GM19035 (cell line): ENCODE measurements around the gene AP1AR.
"Not testable (repeated sequence)": the region's sequence is repeated elsewhere in the genome, so short reads cannot be mapped to it uniquely, and the experiment has no call there.

Source experiments
- ATAC-seq: cut with Tn5 transposase; IDR thresholded peaks from one replicate; pipeline ENCODE4 v1.9.1; 2021; ENCODE audit not compliant: unreplicated experiment

AP1AR gene

DNA sequence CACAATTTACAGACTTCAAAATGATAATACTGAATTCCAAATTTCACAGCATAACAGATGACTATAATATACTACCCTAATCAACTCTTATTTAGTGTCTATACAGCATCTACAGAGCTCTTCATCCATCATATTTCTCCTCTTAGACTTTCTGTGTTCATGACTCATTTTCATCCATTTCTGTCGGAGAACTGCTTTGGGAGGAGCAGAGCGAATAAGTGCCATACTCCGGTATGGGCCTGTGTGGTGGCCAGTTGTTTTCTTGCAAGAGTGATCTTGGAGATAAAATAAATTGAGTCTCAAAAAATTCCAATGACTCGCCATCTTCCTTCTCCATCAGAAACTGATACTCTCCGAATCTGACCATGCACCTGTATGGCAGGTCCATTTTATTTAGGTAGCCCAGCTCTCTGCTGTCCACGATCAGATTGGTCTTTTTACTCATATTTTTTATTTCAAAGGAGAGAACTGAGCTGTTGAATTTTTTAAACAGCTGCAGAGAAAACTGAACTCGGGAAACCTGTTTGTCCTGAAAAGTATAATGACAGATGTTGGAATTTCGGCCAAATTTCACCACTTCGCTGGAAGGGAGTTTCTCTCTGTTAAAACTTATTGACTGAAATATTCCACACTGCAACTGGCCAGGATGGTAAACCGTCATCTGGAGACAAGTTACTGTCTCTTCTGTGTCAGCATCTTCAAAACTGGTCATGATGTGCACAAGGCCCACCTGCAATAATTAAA, 46.3 kb downstream of the AP1AR start:
- no peak for ATAC-seq

DNA sequence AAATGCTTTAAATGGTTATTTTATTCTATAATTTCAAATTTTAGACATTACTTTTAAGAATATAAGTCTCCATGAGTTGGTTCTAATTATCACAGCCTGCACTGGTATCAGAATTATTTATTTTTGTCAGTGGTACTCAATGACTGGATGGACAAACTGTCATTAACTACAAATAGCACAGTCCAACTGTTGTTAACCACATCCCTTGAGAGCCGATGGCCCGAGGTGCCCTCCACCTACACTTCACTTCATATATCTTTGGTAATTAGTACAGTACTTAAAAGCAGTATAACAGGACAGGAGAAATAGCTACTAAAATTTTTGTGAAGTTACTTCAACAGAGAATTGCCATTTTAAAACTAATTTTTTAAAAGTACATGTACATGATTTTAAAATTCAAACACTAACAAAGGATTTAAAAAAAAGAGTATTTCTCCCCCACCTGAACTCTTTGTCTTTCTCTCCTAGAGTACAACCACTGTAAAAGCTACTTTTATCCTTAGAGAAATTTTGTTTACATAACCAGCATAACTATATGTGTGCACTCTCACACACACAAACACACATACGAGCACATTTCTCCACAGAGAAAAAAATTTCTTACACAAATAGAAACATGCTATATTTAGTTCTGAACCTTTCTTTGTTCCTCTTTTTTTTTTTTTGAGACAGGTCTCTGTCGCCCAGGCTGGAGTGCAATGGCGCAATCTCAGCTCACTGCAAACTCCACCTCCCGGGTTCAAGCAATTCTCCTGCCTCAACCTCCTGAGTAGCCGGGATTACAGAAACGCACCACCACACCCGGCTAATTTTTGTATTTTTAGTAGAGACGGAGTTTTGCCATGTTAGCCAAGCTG, 47.7 kb downstream of the AP1AR start:
- peak; percentile 64 for ATAC-seq

- peak; percentile 26 for ATAC-seq
Observed at GRCh38 chr4:112279882-112280315, 48.3 kb downstream of the AP1AR start.

DNA sequence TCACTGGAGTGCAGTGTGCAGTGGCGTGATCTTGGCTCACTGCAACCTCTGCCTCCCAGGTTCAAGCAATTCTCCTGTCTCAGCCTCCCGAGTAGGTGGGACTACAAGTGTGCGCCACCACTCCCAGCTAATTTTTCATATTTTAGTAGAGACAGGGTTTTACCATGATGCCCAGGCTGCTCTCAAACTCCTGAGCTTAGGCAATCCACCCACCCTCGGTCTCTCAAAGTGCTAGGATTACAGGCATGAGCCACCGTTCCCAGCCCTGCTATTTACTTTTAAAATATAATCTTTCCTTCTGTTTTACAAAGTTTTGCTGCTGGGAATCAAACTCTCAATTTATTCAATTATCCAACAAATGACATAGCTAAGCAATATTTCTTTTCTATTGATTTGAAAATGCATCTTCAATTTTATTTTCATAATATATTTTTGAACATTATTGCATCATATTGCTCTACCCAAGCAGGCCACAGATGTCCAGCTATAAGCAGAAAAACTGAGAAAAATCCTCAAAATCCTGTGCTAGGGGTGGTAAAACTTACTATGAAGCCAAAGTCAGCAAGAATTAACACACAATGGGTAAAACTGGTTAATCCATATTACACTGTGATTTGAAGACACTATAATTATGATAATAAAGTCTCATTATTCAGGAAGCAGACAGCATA, 48.9 kb downstream of the AP1AR start:
- no peak for ATAC-seq

GRCh38 chr4:112281895-112282398, 50.4 kb downstream of the AP1AR start:
- not testable (repeated sequence) for ATAC-seq

- ATAC-seq = no peak
Observed at GRCh38 chr4:112282860-112283667, 51.5 kb downstream of the AP1AR start.

GRCh38 chr4:112284166-112284565, 52.6 kb downstream of the AP1AR start:
- ATAC-seq = no peak

- no peak for ATAC-seq
Observed at GRCh38 chr4:112284662-112285411, 53.2 kb downstream of the AP1AR start.

- ATAC-seq = peak; percentile 17
Observed at GRCh38 chr4:112287258-112287989, 55.8 kb downstream of the AP1AR start.

DNA sequence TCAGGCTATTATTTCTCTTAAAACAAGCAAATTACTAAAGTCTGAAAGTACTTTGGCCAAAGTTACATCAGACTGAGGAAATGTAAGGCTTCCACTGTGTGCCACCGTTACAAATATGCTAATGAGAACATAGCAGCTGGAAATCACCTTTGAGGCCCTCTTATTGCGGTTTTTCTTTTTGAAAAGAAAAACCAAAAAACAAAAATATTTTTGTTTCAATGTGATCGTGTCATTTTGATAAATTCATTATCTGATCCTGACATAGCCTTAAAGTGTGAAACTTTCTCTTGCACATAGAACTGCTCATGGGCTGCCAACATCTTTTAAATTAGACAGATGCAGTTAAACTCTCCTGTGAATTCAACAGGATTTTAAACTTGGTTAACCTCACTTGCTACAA, 56.9 kb downstream of the AP1AR start:
- peak; percentile 32 for ATAC-seq

- no peak for ATAC-seq
Observed at GRCh38 chr4:112289407-112290253, 58.0 kb downstream of the AP1AR start.

- peak; percentile 18 for ATAC-seq
Observed at GRCh38 chr4:112290341-112290740, 58.8 kb downstream of the AP1AR start.

- peak; percentile 84 for ATAC-seq
Observed at GRCh38 chr4:112296949-112297880, 65.6 kb downstream of the AP1AR start, which contains the start of gene ALPK1. Gene ALPK1, plus strand, starts transcription at chr4:112297369.

- ATAC-seq = no peak
Observed at GRCh38 chr4:112299721-112300120, 68.1 kb downstream of the AP1AR start.

GRCh38 chr4:112302320-112303274, 71.0 kb downstream of the AP1AR start:
- ATAC-seq = no peak

DNA sequence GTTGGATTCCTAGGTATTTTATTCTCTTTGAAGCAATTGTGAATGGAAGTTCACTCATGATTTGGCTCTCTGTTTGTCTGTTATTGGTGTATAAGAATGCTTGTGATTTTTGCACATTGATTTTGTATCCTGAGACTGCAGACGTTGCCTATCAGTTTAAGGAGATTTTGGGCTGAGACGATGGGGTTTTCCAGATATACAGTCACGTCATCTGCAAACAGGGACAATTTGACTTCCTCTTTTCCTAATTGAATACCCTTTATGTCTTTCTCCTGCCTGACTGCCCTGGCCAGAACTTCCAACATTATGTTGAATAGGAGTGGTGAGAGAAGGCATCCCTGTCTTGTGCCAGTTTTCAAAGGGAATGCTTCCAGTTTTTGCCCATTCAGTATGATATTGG, 73.9 kb downstream of the AP1AR start:
- not testable (repeated sequence) for ATAC-seq
